ENCODE measurements around the gene AOPEP.

AOPEP gene

DNA sequence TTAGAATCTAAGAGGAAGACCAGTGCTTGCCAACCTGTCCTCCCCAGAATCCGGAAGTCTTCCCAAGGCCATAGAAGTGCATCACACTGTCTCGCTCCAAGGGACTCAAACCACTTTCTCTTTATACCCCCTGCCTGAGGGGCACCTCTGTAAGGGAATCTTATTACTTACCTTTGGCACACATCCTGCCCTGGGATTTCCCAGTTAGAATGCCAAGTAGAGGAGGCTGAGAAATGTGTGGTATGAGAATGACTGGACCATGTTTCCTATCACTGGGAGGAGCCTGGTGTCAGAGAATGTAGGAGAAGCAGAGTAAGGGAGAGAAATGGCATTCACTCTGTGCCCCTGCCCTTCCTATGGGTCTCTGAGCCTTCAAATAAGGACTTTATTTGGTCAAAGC lies 85.8 kb downstream of the AOPEP start:
- TF ChIP-seq PAX5 (IDR thresholded peaks at IDR 0.05; ENCODE audit: insufficient read depth, low read length, severe bottlenecking), result no peak
- no peak for TF ChIP-seq POLR2A (IDR thresholded peaks at IDR 0.05; ENCODE audit: low read depth, low read length)
- TF ChIP-seq TAF1 (IDR thresholded peaks at IDR 0.05; ENCODE audit: low read depth, low read length), result no peak
- TF ChIP-seq POLR2AphosphoS5 (IDR thresholded peaks at IDR 0.05; ENCODE audit: low read depth, low read length), result no peak
- no peak for TF ChIP-seq SPI1 (IDR thresholded peaks at IDR 0.05; ENCODE audit: low read depth, low read length)
- TF ChIP-seq POU2F2 (IDR thresholded peaks at IDR 0.05; ENCODE audit: low read depth, low read length), result no peak
- no peak for FAIRE-seq
- DNase-seq (ENCODE audit: insufficient read length, low spot score), result no peak

GRCh38 chr9:94813379-94813778 lies 86.9 kb downstream of the AOPEP start:
- TF ChIP-seq POLR2A (IDR thresholded peaks at IDR 0.05; ENCODE audit: low read depth, low read length), result no peak
- TF ChIP-seq SPI1 (IDR thresholded peaks at IDR 0.05; ENCODE audit: low read depth, low read length), result no peak
- no peak for TF ChIP-seq POU2F2 (IDR thresholded peaks at IDR 0.05; ENCODE audit: low read depth, low read length)
- TF ChIP-seq POLR2AphosphoS5 (IDR thresholded peaks at IDR 0.05; ENCODE audit: low read depth, low read length), result no peak
- no peak for TF ChIP-seq PAX5 (IDR thresholded peaks at IDR 0.05; ENCODE audit: insufficient read depth, low read length, severe bottlenecking)
- TF ChIP-seq TAF1 (IDR thresholded peaks at IDR 0.05; ENCODE audit: low read depth, low read length), result no peak
- DNase-seq (ENCODE audit: insufficient read length, low spot score) (no peak), FAIRE-seq (no peak)

DNA sequence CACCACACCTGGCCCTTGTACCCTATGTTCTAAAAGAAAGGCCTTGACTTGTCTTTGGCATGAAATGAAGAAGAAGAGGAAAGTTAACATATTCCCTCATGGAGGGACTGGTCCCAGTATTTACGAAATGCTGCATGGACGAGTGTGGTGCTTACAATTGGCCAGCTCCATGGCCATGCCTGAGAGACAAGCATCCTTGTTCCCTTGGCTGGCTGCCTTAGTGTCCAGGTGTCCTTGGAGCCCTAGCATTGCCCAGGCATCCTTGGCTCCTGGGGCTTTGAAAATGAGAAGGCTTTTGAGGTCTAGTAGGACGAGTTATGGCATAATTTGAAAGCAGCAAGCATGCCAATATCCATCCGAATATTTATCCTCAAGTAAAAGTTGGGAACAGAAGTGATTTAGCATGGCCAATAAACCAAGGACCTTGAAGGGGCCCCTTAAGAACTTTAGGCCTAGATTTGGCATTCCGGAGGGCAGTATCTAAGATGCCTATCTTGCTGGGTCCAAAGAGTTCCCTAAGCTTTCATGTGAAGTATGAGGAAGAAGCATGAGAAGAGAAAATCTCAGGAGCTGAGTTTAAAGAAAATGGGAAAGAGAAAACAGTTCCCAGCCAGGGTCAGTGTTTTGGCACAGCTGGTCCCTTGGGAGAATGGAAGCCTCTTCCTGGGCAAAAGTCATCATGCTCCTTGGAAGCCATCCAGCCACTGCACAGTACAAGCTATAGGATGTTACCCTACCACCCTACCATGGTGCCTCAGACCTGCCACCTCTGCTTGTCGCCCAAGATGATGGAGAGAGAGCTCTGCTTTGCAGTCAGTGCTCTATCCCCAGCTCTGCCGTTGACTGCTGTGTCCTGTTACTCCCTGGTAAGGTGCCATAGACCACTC lies 91.0 kb downstream of the AOPEP start:
- FAIRE-seq, result no peak
- TF ChIP-seq POU2F2 (IDR thresholded peaks at IDR 0.05; ENCODE audit: low read depth, low read length) (no peak), POLR2A (IDR thresholded peaks at IDR 0.05; ENCODE audit: low read depth, low read length) (no peak), SPI1 (IDR thresholded peaks at IDR 0.05; ENCODE audit: low read depth, low read length) (no peak), TAF1 (IDR thresholded peaks at IDR 0.05; ENCODE audit: low read depth, low read length) (no peak), PAX5 (IDR thresholded peaks at IDR 0.05; ENCODE audit: insufficient read depth, low read length, severe bottlenecking) (no peak), POLR2AphosphoS5 (IDR thresholded peaks at IDR 0.05; ENCODE audit: low read depth, low read length) (no peak)
- DNase-seq (ENCODE audit: insufficient read length, low spot score), result no peak

DNA sequence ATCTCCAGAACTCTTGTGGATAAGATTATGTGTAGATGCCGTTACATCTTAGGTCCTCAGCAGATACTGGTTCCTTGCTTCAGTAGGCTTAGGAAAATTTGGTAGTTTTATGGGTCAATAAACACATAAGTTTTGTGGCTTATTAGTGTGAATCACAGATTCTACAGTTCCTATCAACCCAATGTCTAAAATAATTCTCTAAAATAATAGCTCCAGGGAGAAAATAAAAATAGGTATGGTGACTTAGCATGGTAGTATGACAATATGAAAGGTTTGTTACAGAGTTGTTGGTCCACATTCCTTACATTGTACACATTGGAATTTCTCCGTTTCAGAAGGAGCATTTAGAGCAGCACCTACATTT lies 91.7 kb downstream of the AOPEP start:
- FAIRE-seq (no peak), DNase-seq (ENCODE audit: insufficient read length, low spot score) (no peak)
- TF ChIP-seq POLR2A (IDR thresholded peaks at IDR 0.05; ENCODE audit: low read depth, low read length) (no peak), POLR2AphosphoS5 (IDR thresholded peaks at IDR 0.05; ENCODE audit: low read depth, low read length) (no peak)

DNA sequence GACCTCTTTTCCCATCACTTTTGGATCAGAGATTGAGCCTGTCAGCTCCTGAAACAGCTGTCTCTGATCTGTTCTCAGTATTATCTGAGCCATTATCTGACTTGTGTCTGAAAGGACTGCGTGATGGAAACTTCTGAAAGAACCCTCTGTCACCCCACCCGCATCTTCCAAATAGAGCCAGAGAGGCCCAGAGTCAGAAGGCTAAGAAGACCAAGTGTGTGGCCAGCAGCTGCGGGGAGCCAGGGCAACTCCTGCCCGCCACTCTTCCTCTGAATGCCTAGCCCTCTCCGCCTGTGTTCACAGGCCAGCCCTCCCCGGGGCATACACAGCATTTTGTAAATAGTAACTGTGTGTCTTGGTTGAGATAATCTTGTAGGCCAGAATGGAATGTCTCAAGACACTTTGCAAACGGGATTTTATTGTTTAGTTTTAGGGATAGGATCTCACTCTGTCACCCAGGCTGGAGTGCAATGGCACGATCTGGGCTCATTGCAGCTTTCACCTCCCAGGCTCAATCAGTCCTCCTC lies 92.7 kb downstream of the AOPEP start:
- FAIRE-seq, result no peak
- TF ChIP-seq SPI1 (IDR thresholded peaks at IDR 0.05; ENCODE audit: low read depth, low read length), result no peak
- TF ChIP-seq TAF1 (IDR thresholded peaks at IDR 0.05; ENCODE audit: low read depth, low read length), result no peak
- TF ChIP-seq POLR2AphosphoS5 (IDR thresholded peaks at IDR 0.05; ENCODE audit: low read depth, low read length), result no peak
- TF ChIP-seq POU2F2 (IDR thresholded peaks at IDR 0.05; ENCODE audit: low read depth, low read length), result no peak
- no peak for TF ChIP-seq PAX5 (IDR thresholded peaks at IDR 0.05; ENCODE audit: insufficient read depth, low read length, severe bottlenecking)
- TF ChIP-seq POLR2A (IDR thresholded peaks at IDR 0.05; ENCODE audit: low read depth, low read length), result no peak
- DNase-seq (ENCODE audit: insufficient read length, low spot score), result no peak

GRCh38 chr9:94821098-94821887 lies 94.8 kb downstream of the AOPEP start:
- FAIRE-seq, result peak; percentile 72
- TF ChIP-seq TAF1 (IDR thresholded peaks at IDR 0.05; ENCODE audit: low read depth, low read length) (no peak), PAX5 (IDR thresholded peaks at IDR 0.05; ENCODE audit: insufficient read depth, low read length, severe bottlenecking) (no peak), POLR2A (IDR thresholded peaks at IDR 0.05; ENCODE audit: low read depth, low read length) (no peak), POU2F2 (IDR thresholded peaks at IDR 0.05; ENCODE audit: low read depth, low read length) (0 out of 2 replicates have a peak, but pooled peaks have one; percentile 6), SPI1 (IDR thresholded peaks at IDR 0.05; ENCODE audit: low read depth, low read length) (peak; percentile 96), POLR2AphosphoS5 (IDR thresholded peaks at IDR 0.05; ENCODE audit: low read depth, low read length) (no peak)
- DNase-seq (ENCODE audit: insufficient read length, low spot score), result peak; percentile 34

DNA sequence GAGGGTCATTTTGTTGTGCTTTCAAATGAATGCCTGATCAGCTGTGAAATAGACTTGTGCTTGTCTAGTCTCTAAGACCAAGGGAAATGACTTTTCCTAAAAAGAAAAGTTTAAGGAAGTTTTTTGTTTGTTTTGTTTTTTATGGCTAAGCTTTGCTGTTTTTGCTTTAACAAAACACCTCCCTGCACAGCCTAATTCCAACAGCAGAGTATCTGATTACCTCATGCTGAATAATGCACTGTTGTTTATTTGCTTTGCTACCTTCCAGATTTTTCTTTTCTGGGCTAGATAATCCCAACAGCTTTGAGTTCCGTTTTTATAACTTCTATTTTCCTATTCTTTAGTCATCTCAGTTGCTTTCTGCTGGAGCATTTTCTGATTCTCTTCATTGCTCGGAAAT lies 95.8 kb downstream of the AOPEP start:
- DNase-seq (ENCODE audit: insufficient read length, low spot score) (no peak), FAIRE-seq (no peak)
- no peak for TF ChIP-seq PAX5 (IDR thresholded peaks at IDR 0.05; ENCODE audit: insufficient read depth, low read length, severe bottlenecking)
- no peak for TF ChIP-seq POLR2A (IDR thresholded peaks at IDR 0.05; ENCODE audit: low read depth, low read length)
- TF ChIP-seq POU2F2 (IDR thresholded peaks at IDR 0.05; ENCODE audit: low read depth, low read length), result no peak
- no peak for TF ChIP-seq SPI1 (IDR thresholded peaks at IDR 0.05; ENCODE audit: low read depth, low read length)

DNA sequence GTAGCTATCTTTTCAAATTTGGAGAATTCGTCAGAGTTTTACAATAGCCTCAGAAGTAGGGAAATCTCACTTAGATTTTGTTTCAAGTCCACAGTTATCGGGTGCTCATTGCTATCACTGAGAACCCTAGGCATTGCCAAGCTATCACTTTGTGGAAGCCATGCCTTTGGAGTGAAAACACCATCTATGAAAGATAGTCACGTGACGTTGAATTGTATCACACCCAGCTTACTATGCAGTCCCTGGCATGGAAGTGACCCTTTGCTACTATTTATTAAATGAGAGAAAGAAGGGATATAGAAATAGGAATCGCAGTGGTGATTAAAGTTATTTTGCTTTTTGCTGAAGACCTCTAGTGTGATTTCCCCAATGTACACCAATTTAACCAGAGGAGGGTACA lies 97.2 kb downstream of the AOPEP start:
- TF ChIP-seq POLR2A (IDR thresholded peaks at IDR 0.05; ENCODE audit: low read depth, low read length), result no peak
- no peak for TF ChIP-seq POLR2AphosphoS5 (IDR thresholded peaks at IDR 0.05; ENCODE audit: low read depth, low read length)
- no peak for TF ChIP-seq PAX5 (IDR thresholded peaks at IDR 0.05; ENCODE audit: insufficient read depth, low read length, severe bottlenecking)
- no peak for TF ChIP-seq TAF1 (IDR thresholded peaks at IDR 0.05; ENCODE audit: low read depth, low read length)
- no peak for TF ChIP-seq POU2F2 (IDR thresholded peaks at IDR 0.05; ENCODE audit: low read depth, low read length)
- no peak for TF ChIP-seq SPI1 (IDR thresholded peaks at IDR 0.05; ENCODE audit: low read depth, low read length)
- no peak for DNase-seq (ENCODE audit: insufficient read length, low spot score)
- FAIRE-seq, result no peak

DNA sequence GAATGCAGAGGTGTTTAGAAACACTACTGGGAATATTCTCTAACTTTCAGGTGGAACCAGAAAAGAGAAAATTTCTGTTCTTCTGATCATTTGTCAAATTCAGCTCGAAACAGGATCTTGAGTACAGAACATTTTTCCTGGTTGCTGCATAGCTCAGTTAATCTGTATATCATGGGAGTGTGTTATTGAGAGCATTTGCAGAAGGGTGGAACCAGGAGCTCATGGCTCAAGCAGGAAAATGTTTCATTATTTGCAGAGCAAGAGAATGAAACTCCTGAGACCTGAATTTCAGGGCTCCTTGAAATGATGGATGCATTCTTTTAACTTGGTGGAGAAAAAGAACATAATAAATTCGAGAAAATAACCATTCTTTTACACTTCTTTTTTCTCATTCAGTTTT lies 97.9 kb downstream of the AOPEP start:
- TF ChIP-seq POLR2AphosphoS5 (IDR thresholded peaks at IDR 0.05; ENCODE audit: low read depth, low read length), result no peak
- TF ChIP-seq TAF1 (IDR thresholded peaks at IDR 0.05; ENCODE audit: low read depth, low read length), result no peak
- TF ChIP-seq POU2F2 (IDR thresholded peaks at IDR 0.05; ENCODE audit: low read depth, low read length), result no peak
- TF ChIP-seq POLR2A (IDR thresholded peaks at IDR 0.05; ENCODE audit: low read depth, low read length), result no peak
- TF ChIP-seq SPI1 (IDR thresholded peaks at IDR 0.05; ENCODE audit: low read depth, low read length), result no peak
- no peak for TF ChIP-seq PAX5 (IDR thresholded peaks at IDR 0.05; ENCODE audit: insufficient read depth, low read length, severe bottlenecking)
- DNase-seq (ENCODE audit: insufficient read length, low spot score) (no peak), FAIRE-seq (no peak)

Data from GM12891 (cell line).